Keratinocyte (primary cell): ENCODE results near the gene ZNRF1. TPM values are rescaled to one million over a fixed set of nuclear protein-coding genes. Genes with fewer than 3 reads are reported as not detected.

Experiments
- DNase-seq: peaks from one replicate; pipeline ENCODE4 v3.0.0-alpha.2; 2011; ENCODE audit warnings: low read depth, missing footprints, low spot score
- FAIRE-seq: peaks from 2 replicates; lab custom pipeline; 2011; peaks lifted over from hg19 to GRCh38; lab: Jason Lieb, UNC
- H2AFZ ChIP-seq: 2 replicates; pipeline ENCODE4 v1.6.0; 2012; ENCODE audit warnings: low read length, control low read depth, inconsistent platforms; ENCODE audit not compliant: control insufficient read depth
- H3K27ac ChIP-seq: 2 replicates; pipeline ENCODE4 v1.5.1; 2011; ENCODE audit warnings: low read length; ENCODE audit not compliant: control insufficient read depth, insufficient read depth
- H3K27me3 ChIP-seq: 3 replicates; pipeline ENCODE4 v1.6.0; 2011; ENCODE audit warnings: low read length; ENCODE audit not compliant: control insufficient read depth, insufficient read depth; ENCODE audit errors: extremely low read depth
- H3K36me3 ChIP-seq, 2 experiments: 2 replicates in 1 of 2; 3 replicates in 1 of 2; pipeline ENCODE4 v1.5.1; 2011; ENCODE audit warnings: low read length in 2 of 2, mild to moderate bottlenecking in 1 of 2; ENCODE audit not compliant: control insufficient read depth in 2 of 2, insufficient read depth in 2 of 2; ENCODE audit errors: extremely low read depth in 1 of 2
- H3K4me1 ChIP-seq: 3 replicates; pipeline ENCODE4 v1.5.1; 2011; ENCODE audit warnings: low read length; ENCODE audit not compliant: control insufficient read depth, insufficient read depth; ENCODE audit errors: extremely low read depth
- H3K4me2 ChIP-seq: 3 replicates; pipeline ENCODE4 v1.6.0; 2011; ENCODE audit warnings: low read depth, low read length; ENCODE audit not compliant: control insufficient read depth, insufficient read depth; ENCODE audit errors: extremely low read depth
- H3K4me3 ChIP-seq, 3 experiments: fragments of 200-600 bp in 1 of 3; sonication (generic) in 1 of 3; 2 replicates in 2 of 3; 3 replicates in 1 of 3; pipeline ENCODE4 v1.5.1; 2011 to 2016; ENCODE audit warnings: low read length in 3 of 3, mild to moderate bottlenecking in 3 of 3, control low read depth in 2 of 3, inconsistent platforms in 1 of 3, low read depth in 1 of 3, mixed read lengths in 1 of 3, mixed run types in 1 of 3, moderate library complexity in 1 of 3; ENCODE audit not compliant: control insufficient read depth in 2 of 3, insufficient read depth in 2 of 3; ENCODE audit errors: extremely low read depth in 1 of 3
- H3K79me2 ChIP-seq: 2 replicates; pipeline ENCODE4 v1.6.0; 2012; ENCODE audit warnings: low read length; ENCODE audit not compliant: control insufficient read depth, insufficient read depth
- H3K9ac ChIP-seq: 3 replicates; pipeline ENCODE4 v1.6.0; 2011; ENCODE audit warnings: low read length; ENCODE audit not compliant: control insufficient read depth, insufficient read depth; ENCODE audit errors: extremely low read depth
- H3K9me1 ChIP-seq: 3 replicates; pipeline ENCODE4 v1.6.0; 2011; ENCODE audit warnings: low read length; ENCODE audit not compliant: control insufficient read depth, insufficient read depth; ENCODE audit errors: extremely low read depth
- H3K9me3 ChIP-seq: 2 replicates; pipeline ENCODE4 v1.5.1; 2012; ENCODE audit warnings: low read depth, low read length; ENCODE audit not compliant: control insufficient read depth
- H4K20me1 ChIP-seq: 3 replicates; pipeline ENCODE4 v1.6.0; 2011; ENCODE audit warnings: low read length; ENCODE audit not compliant: control insufficient read depth, insufficient read depth; ENCODE audit errors: extremely low read depth
- CTCF ChIP-seq, 3 experiments: IDR thresholded peaks in 1 of 3; conservative IDR thresholded peaks in 1 of 3; optimal IDR thresholded peaks in 1 of 3; 2 replicates in 2 of 3; 3 replicates in 1 of 3; pipeline versions ENCODE3 to v1.5.1; 2011; ENCODE audit warnings: low read length in 3 of 3, mild to moderate bottlenecking in 3 of 3, moderate library complexity in 2 of 3, control low read depth in 1 of 3, inconsistent platforms in 1 of 3; ENCODE audit not compliant: insufficient read depth in 2 of 3; ENCODE audit errors: extremely low read depth in 1 of 3
- EZH2 ChIP-seq: IDR thresholded peaks from one replicate; pipeline ENCODE4 v1.6.1; 2012; ENCODE audit warnings: inconsistent platforms, mild to moderate bottlenecking, low read length, moderate library complexity
- dilution Hi-C: fragments of 300-500 bp; cut with MboI; formaldehyde crosslinking; loops from one replicate; pipeline ENCODE4 v1.7.0; 2020; ENCODE audit warnings: low sequenced_read_pairs; ENCODE audit not compliant: extremely low pct_ligation_motif_present
- polyA plus RNA-seq, 5 experiments: library from polyadenylated mRNA; depleted of rRNA in 3 of 5; stranded (reverse) in 3 of 5; stranded (forward) in 1 of 5; unstranded in 1 of 5; fragments of >200 nt; gene quantifications; 1 replicate in 1 of 5; 2 replicates in 3 of 5; 3 replicates in 1 of 5; pipeline versions ENCODE4 v1.2.1 to v1.2.3, GENCODE V29; 2011 to 2012; ENCODE audit warnings: missing spikeins in 2 of 5, low read depth in 1 of 5, low replicate concordance in 1 of 5

ZNRF1 gene
- polyA plus RNA-seq, 1 donor (not counting 4 experiments of a cell fraction or from before 2014, with no cell fraction given): 19.1 TPM

DNA sequence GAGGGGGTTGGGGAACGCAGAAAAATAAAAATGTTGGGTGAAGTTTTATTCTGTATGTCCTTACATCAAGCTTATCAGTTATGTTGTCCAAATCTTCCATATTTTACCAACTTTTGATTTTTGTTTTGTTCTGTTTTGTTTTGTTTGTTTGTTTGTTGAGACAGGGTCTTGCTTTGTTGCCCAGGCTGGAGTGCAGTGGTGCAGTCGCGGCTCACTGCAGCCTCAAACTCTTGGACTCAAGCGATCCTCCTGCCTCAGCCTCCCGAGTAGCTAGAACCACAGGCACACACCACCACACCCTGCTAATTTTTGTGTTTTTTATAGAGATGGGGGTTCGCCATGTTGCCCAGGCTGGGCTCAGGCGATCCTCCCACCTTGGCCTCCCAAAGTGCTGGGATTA lies 20.8 kb downstream of the ZNRF1 start:
- Histone ChIP-seq H3K4me1 (no peaks in the 10 kb centered on the region), H3K9me1 (no peaks in the 10 kb centered on the region), H3K79me2 (peaks cover 62% of the 10 kb centered on the region), H3K9me3 (peaks cover 3% of the 10 kb centered on the region), H3K4me2 (no peak overlapping the region), H2AFZ (no peak overlapping the region), H3K36me3 (no peaks in the 10 kb centered on the region), H4K20me1 (no peaks in the 10 kb centered on the region), H3K27me3 (no peaks in the 10 kb centered on the region), H3K9ac (no peak overlapping the region), H3K4me3 (no peak overlapping the region), H3K27ac (no peak overlapping the region)
- no peak for TF ChIP-seq EZH2
- no peak for TF ChIP-seq CTCF (optimal IDR thresholded peaks at IDR 0.05 in 1 of 3, IDR thresholded peaks at IDR 0.05 in 1 of 3, conservative IDR thresholded peaks at IDR 0.05 in 1 of 3; ENCODE audit: extremely low read depth in 1 of 3, insufficient read depth in 2 of 3, low read length in 3 of 3)
- no peak for DNase-seq
- dilution Hi-C loops: no loop called here
- no peak for FAIRE-seq

- H3K4me3 ChIP-seq: no peak overlapping the region
- H3K4me2 ChIP-seq: no peak overlapping the region
- dilution Hi-C loops: no loop called here
- H3K79me2 ChIP-seq: peaks cover 50% of the 10 kb centered on the region
- no peaks in the 10 kb centered on the region for H3K9me1 ChIP-seq
- FAIRE-seq (no peak), DNase-seq (no peak)
- H2AFZ ChIP-seq: no peak overlapping the region
- H3K27ac ChIP-seq: no peak overlapping the region
- no peak overlapping the region for H3K9ac ChIP-seq
- H3K36me3 ChIP-seq: no peaks in the 10 kb centered on the region
- TF ChIP-seq EZH2 (no peak), CTCF (optimal IDR thresholded peaks at IDR 0.05 in 1 of 3, IDR thresholded peaks at IDR 0.05 in 1 of 3, conservative IDR thresholded peaks at IDR 0.05 in 1 of 3; ENCODE audit: extremely low read depth in 1 of 3, insufficient read depth in 2 of 3, low read length in 3 of 3) (no peak)
- no peaks in the 10 kb centered on the region for H4K20me1 ChIP-seq
- peaks cover 3% of the 10 kb centered on the region for H3K9me3 ChIP-seq
- H3K27me3 ChIP-seq: no peaks in the 10 kb centered on the region
- H3K4me1 ChIP-seq: no peaks in the 10 kb centered on the region
Observed at GRCh38 chr16:75021410-75021809, 22.6 kb downstream of the ZNRF1 start.
